ENCODE measurements around the gene LALBA. TPM values are rescaled to one million over a fixed set of nuclear protein-coding genes. Genes with fewer than 3 reads are reported as not detected.
"Not testable (repeated sequence)": the region's sequence is repeated elsewhere in the genome, so short reads cannot be mapped to it uniquely, and the experiment has no call there.

LALBA gene
- total RNA-seq, 1 experiment from 2014 or later, result not detected

- no peak for DNase-seq (ENCODE audit: low spot score)
Observed at GRCh38 chr12:48532601-48533000, 37.2 kb downstream of the LALBA start.

- DNase-seq (ENCODE audit: low spot score), result no peak
Observed at GRCh38 chr12:48527891-48528670, 41.8 kb downstream of the LALBA start.

- no peak for DNase-seq (ENCODE audit: low spot score)
Observed at GRCh38 chr12:48525332-48525731, 44.5 kb downstream of the LALBA start, which contains the start of gene OR8S1. TSS of gene OR8S1 (plus strand) at chr12:48525632. CDS start at chr12:48525632, 0 bp downstream.

GRCh38 chr12:48520381-48520780, 49.5 kb downstream of the LALBA start:
- DNase-seq (ENCODE audit: low spot score), result not testable (repeated sequence)

Other genes starting within 250 kb of the LALBA start
- gene ZNF641, start 219.1 kb downstream of the LALBA start, total RNA-seq (2014; rRNA removed; shearing (Covaris generic)), result 7.5 and 7.7 TPM in 2 replicates
- gene ANP32D, start 97.5 kb downstream of the LALBA start, total RNA-seq (2014; rRNA removed; shearing (Covaris generic)), result not detected in 2 replicates
- gene C12orf54, start 87.5 kb downstream of the LALBA start, total RNA-seq (2014; rRNA removed; shearing (Covaris generic)), result not detected in 2 replicates
- not detected in 2 replicates for gene OR8S1, start 44.4 kb downstream of the LALBA start, total RNA-seq (2014; rRNA removed; shearing (Covaris generic))
- gene KANSL2, start 112.2 kb upstream of the LALBA start, total RNA-seq (2014; rRNA removed; shearing (Covaris generic)), result 37.9 and 38.9 TPM in 2 replicates
- 14.1 and 16.7 TPM in 2 replicates for gene CCNT1, start 146.7 kb upstream of the LALBA start, total RNA-seq (2014; rRNA removed; shearing (Covaris generic))
- 46.3 and 47.4 TPM in 2 replicates for gene ADCY6, start 219.0 kb upstream of the LALBA start, total RNA-seq (2014; rRNA removed; shearing (Covaris generic))
- 19.8 and 22.4 TPM in 2 replicates for gene CACNB3, start 248.4 kb upstream of the LALBA start, total RNA-seq (2014; rRNA removed; shearing (Covaris generic))

Measured in HT-29 (cell line).